ENCODE results near the gene SH3GL1. TPM values are rescaled to one million over a fixed set of nuclear protein-coding genes. Genes with fewer than 3 reads are reported as not detected.

The SH3GL1 gene
- total and polyA plus RNA-seq, 9 of the 15 experiments (the other 6 are each of a cell fraction or from before 2014, with no cell fraction given), result 1.7 to 75.3 (median 25.7) TPM

GRCh38 chr19:4425537-4425936 is 25.2 kb upstream of the SH3GL1 start (continued):
- TF ChIP-seq ZBTB34 (CRISPR knock-in tag; IDR thresholded peaks at IDR 0.05), result no peak
- TF ChIP-seq BHLHE40 (IDR thresholded peaks at IDR 0.05; ENCODE audit: low read length), result no peak
- no peak for TF ChIP-seq UBTF (IDR thresholded peaks at IDR 0.05; ENCODE audit: borderline replicate concordance in 1 of 2, low read depth in 2 of 2, low read length in 2 of 2)

- Histone ChIP-seq H3K27me3 (ENCODE audit: control insufficient read depth in 2 of 2, insufficient read depth in 2 of 2, low read length in 2 of 2) (no peaks in the 10 kb centered on the region), H3K27ac (ENCODE audit: extremely low read depth, low read depth, low read length) (no peak overlapping the region), H3K9me1 (ENCODE audit: control insufficient read depth, insufficient read depth, low read length) (no peaks in the 10 kb centered on the region), H3K4me1 (replicated peaks in 1 of 2; ENCODE audit: control insufficient read depth in 2 of 2, insufficient read depth in 2 of 2, low read length in 2 of 2) (no peaks in the 10 kb centered on the region), H3K9me3 (replicated peaks; ENCODE audit: control insufficient read depth, insufficient read depth, low read depth, low read length) (no peaks in the 10 kb centered on the region), H3K36me3 (ENCODE audit: control insufficient read depth, insufficient read depth, low read length) (peaks cover 79% of the 10 kb centered on the region; the same call in 2 of the 3 replicates), H3K4me3 (no peak overlapping the region), H4K20me1 (replicated peaks; ENCODE audit: control insufficient read depth, insufficient read depth, low read length) (0 out of 2 replicates have a peak, but pooled peaks cover 5% of the 10 kb centered on the region), H3K79me2 (ENCODE audit: control insufficient read depth, insufficient read depth, low read length) (peaks cover 4% of the 10 kb centered on the region; the same call in 2 of the 3 replicates), H3K4me2 (ENCODE audit: insufficient read depth, low read length) (no peak overlapping the region), H3K9ac (ENCODE audit: insufficient read depth in 1 of 2, low read depth in 2 of 2, low read length in 2 of 2) (no peak overlapping the region), H2AFZ (ENCODE audit: low read depth, low read length) (no peak overlapping the region)
- WGBS (ENCODE audit: insufficient coverage, low coverage, missing lambda C conversion rate), result 93% methylated on average over 11 of the region's 16 CpGs
- BruUV-seq (replicated peaks), result TSS peak; percentile 29
- CTCF ChIA-PET (ENCODE audit: low intra/inter-chr PET ratio), result no interaction called here
- TF ChIP-seq ZNF740 (CRISPR knock-in tag; IDR thresholded peaks at IDR 0.05), result no peak
- no peak for TF ChIP-seq ZNF740 (tag; IDR thresholded peaks at IDR 0.05)
- TF ChIP-seq MTA2 (IDR thresholded peaks at IDR 0.05; ENCODE audit: low read depth), result no peak
- TF ChIP-seq POLR2AphosphoS2 (IDR thresholded peaks at IDR 0.05; ENCODE audit: low read length), result 0 out of 2 replicates have a peak, but pooled peaks have one; percentile 42
- no peak for TF ChIP-seq KAT8 (IDR thresholded peaks at IDR 0.05; ENCODE audit: low read depth)
- TF ChIP-seq GATAD2A (IDR thresholded peaks at IDR 0.05), result no peak
- no peak for FAIRE-seq
- in situ Hi-C loops (cut with MboI), result no loop called here
- ATAC-seq, result no peak
- POLR2A ChIA-PET, result interaction anchor here (0.9 to 1.2 kb wide), 5 partner anchors 9 to 24 kb away, joined by 3 to 4 read pairs (median 3); no protein-coding TSS in a partner anchor
- DNase-seq (ENCODE audit: extremely low read depth in 1 of 4, low spot score in 3 of 4), result no peak
- intact Hi-C loops (cut with micrococcal nuclease), result no loop called here
Measured at GRCh38 chr19:4423416-4424126, 23.2 kb upstream of the SH3GL1 start.

All from K562 (cell line).